H9 (cell line): Measurements from ENCODE around the gene COX17. TPM values are rescaled to one million over a fixed set of nuclear protein-coding genes. Genes with fewer than 3 reads are reported as not detected.

Experiments used
- DNase-seq: peaks from one replicate; pipeline ENCODE4 v3.0.0-alpha.2; 2017
- H2AFZ ChIP-seq: one replicate; pipeline ENCODE4 v1.6.1; 2013; ENCODE audit warnings: mild to moderate bottlenecking, low read length, control low read depth, moderate library complexity
- H2AK5ac ChIP-seq: 2 replicates; pipeline ENCODE4 v1.6.1; 2013; ENCODE audit warnings: low read length, control low read depth, mixed read lengths; ENCODE audit not compliant: insufficient read length
- H2BK120ac ChIP-seq: one replicate; pipeline ENCODE4 v1.6.1; 2013; ENCODE audit warnings: low read depth, mild to moderate bottlenecking, low read length, control low read depth, inconsistent platforms; ENCODE audit not compliant: poor library complexity, severe bottlenecking
- H2BK12ac ChIP-seq: 2 replicates; pipeline ENCODE4 v1.6.1; 2013; ENCODE audit warnings: low read length, control low read depth, mixed read lengths, low read depth; ENCODE audit not compliant: insufficient read length
- H2BK15ac ChIP-seq: 2 replicates; pipeline ENCODE4 v1.6.1; 2013; ENCODE audit warnings: low read depth, low read length, control low read depth
- H2BK20ac ChIP-seq: one replicate; pipeline ENCODE4 v1.6.1; 2013; ENCODE audit warnings: low read depth, mild to moderate bottlenecking, low read length, control low read depth, inconsistent platforms; ENCODE audit not compliant: poor library complexity, severe bottlenecking
- H2BK5ac ChIP-seq: 2 replicates; pipeline ENCODE4 v1.6.1; 2013; ENCODE audit warnings: low read length, control low read depth, mixed read lengths; ENCODE audit not compliant: insufficient read length
- H3K14ac ChIP-seq: 2 replicates; pipeline ENCODE4 v1.6.1; 2013; ENCODE audit warnings: low read length, control low read depth; ENCODE audit not compliant: insufficient read depth
- H3K18ac ChIP-seq: 2 replicates; pipeline ENCODE4 v1.6.1; 2013; ENCODE audit warnings: low read depth, mild to moderate bottlenecking, mixed read lengths, low read length, control low read depth; ENCODE audit not compliant: insufficient read length
- H3K23ac ChIP-seq: 2 replicates; pipeline ENCODE4 v1.6.1; 2013; ENCODE audit warnings: low read length, control low read depth, mixed read lengths, low read depth; ENCODE audit not compliant: insufficient read length
- H3K23me2 ChIP-seq: 2 replicates; pipeline ENCODE4 v1.6.1; 2013; ENCODE audit warnings: low read depth, mild to moderate bottlenecking, mixed read lengths, low read length, control low read depth; ENCODE audit not compliant: insufficient read length, poor library complexity, severe bottlenecking
- H3K27ac ChIP-seq: 2 replicates; pipeline ENCODE4 v1.5.1; 2013; ENCODE audit warnings: low read length, control low read depth, mixed read lengths, low read depth; ENCODE audit not compliant: insufficient read length
- H3K27me3 ChIP-seq: 2 replicates; pipeline ENCODE4 v1.6.1; 2013; ENCODE audit warnings: low read length, control low read depth, inconsistent platforms; ENCODE audit not compliant: insufficient read depth
- H3K4ac ChIP-seq: 2 replicates; pipeline ENCODE4 v1.6.1; 2013; ENCODE audit warnings: low read depth, mild to moderate bottlenecking, control low read depth, inconsistent platforms, low read length, moderate library complexity
- H3K4me1 ChIP-seq: 2 replicates; pipeline ENCODE4 v1.6.1; 2013; ENCODE audit warnings: low read length, control low read depth, inconsistent platforms; ENCODE audit not compliant: insufficient read depth
- H3K4me2 ChIP-seq: 2 replicates; pipeline ENCODE4 v1.6.1; 2013; ENCODE audit warnings: low read length, control low read depth, mixed read lengths; ENCODE audit not compliant: insufficient read length, insufficient read depth
- H3K56ac ChIP-seq: 2 replicates; pipeline ENCODE4 v1.6.1; 2013; ENCODE audit warnings: low read depth, mild to moderate bottlenecking, mixed read lengths, low read length, control low read depth; ENCODE audit not compliant: insufficient read length
- H3K79me1 ChIP-seq: 2 replicates; pipeline ENCODE4 v1.6.1; 2013; ENCODE audit warnings: low read depth, mild to moderate bottlenecking, moderate library complexity, low read length, control low read depth, inconsistent platforms; ENCODE audit not compliant: insufficient read depth, poor library complexity, severe bottlenecking
- H3K79me2 ChIP-seq: 2 replicates; pipeline ENCODE4 v1.6.1; 2013; ENCODE audit warnings: low read length, control low read depth, inconsistent platforms; ENCODE audit not compliant: insufficient read depth
- H3K9ac ChIP-seq: 2 replicates; pipeline ENCODE4 v1.6.1; 2013; ENCODE audit warnings: low read length, control low read depth, mixed read lengths; ENCODE audit not compliant: insufficient read length; ENCODE audit errors: extremely low read depth
- H3K9me3 ChIP-seq: one replicate; pipeline ENCODE4 v1.6.1; 2013; ENCODE audit warnings: low read depth, low read length, inconsistent platforms; ENCODE audit not compliant: control insufficient read depth
- H3T11ph ChIP-seq: one replicate; pipeline ENCODE4 v1.6.1; 2013; ENCODE audit warnings: mild to moderate bottlenecking, low read length, control low read depth, inconsistent platforms
- H4K20me1 ChIP-seq: one replicate; pipeline ENCODE4 v1.6.1; 2013; ENCODE audit not compliant: control insufficient read depth, insufficient read length, insufficient read depth
- H4K5ac ChIP-seq: 2 replicates; pipeline ENCODE4 v1.6.1; 2013; ENCODE audit warnings: low read depth, mild to moderate bottlenecking, mixed read lengths, low read length, control low read depth; ENCODE audit not compliant: insufficient read length
- H4K8ac ChIP-seq: replicated peaks from 2 replicates; pipeline ENCODE4 v1.6.1; 2013; ENCODE audit warnings: low read length, control low read depth, mixed read lengths, low read depth; ENCODE audit not compliant: insufficient read length
- H4K91ac ChIP-seq: 2 replicates; pipeline ENCODE4 v1.6.1; 2013; ENCODE audit warnings: low read depth, mild to moderate bottlenecking, moderate library complexity, mixed read lengths, low read length, control low read depth; ENCODE audit not compliant: insufficient read length
- H3K27ac Mint-ChIP-seq, 3 experiments: 2 replicates in 2 of 3; 3 replicates in 1 of 3; pipeline ENCODE4 v1.8.0; 2020 to 2021; ENCODE audit warnings: mixed read lengths in 3 of 3, mild to moderate bottlenecking in 1 of 3, moderate library complexity in 1 of 3
- H3K27me3 Mint-ChIP-seq: 2 replicates; pipeline ENCODE4 v1.8.0; 2021; ENCODE audit warnings: low read depth, mild to moderate bottlenecking, moderate library complexity, mixed read lengths
- H3K36me3 Mint-ChIP-seq, 3 experiments: 2 replicates in 2 of 3; 3 replicates in 1 of 3; pipeline ENCODE4 v1.8.0; 2020 to 2021; ENCODE audit warnings: low read depth in 3 of 3, mixed read lengths in 3 of 3; ENCODE audit not compliant: insufficient read depth in 1 of 3
- H3K4me1 Mint-ChIP-seq, 2 experiments: 2 replicates each; pipeline ENCODE4 v1.8.0; 2020; ENCODE audit warnings: mixed read lengths in 2 of 2
- H3K4me3 Mint-ChIP-seq, 2 experiments: 2 replicates in 1 of 2; 3 replicates in 1 of 2; pipeline ENCODE4 v1.8.0; 2020 to 2021; ENCODE audit warnings: mild to moderate bottlenecking in 2 of 2, mixed read lengths in 2 of 2, moderate library complexity in 1 of 2
- H3K9me3 Mint-ChIP-seq, 2 experiments: 2 replicates in 1 of 2; 3 replicates in 1 of 2; pipeline ENCODE4 v1.8.0; 2020; ENCODE audit warnings: mild to moderate bottlenecking in 2 of 2, mixed read lengths in 2 of 2, moderate library complexity in 1 of 2
- CTCF ChIP-seq: fragments of 200-600 bp; sonication (generic); conservative IDR thresholded peaks from 3 replicates; pipeline ENCODE4 v1.8.0; 2021; ENCODE audit warnings: antibody characterized with exemption, mild to moderate bottlenecking
- WGBS: extraction: QIAGEN DNeasy Blood & Tissue Kit; methylation state at CpG from one replicate; pipeline ENCODE4 v1.1.7; 2013; ENCODE audit warnings: missing lambda C conversion rate, low lambda C conversion rate, mixed read lengths; ENCODE audit not compliant: insufficient read length; ENCODE audit errors: extremely low coverage; 5-methylcytosine and 5-hydroxymethylcytosine counted together
- total RNA-seq: library from RNA; stranded (reverse); gene quantifications from 2 replicates; pipeline ENCODE4 v1.2.1, GENCODE V29; 2021

Gene COX17
- total RNA-seq, 1 experiment from 2014 or later: 47.0 TPM

GRCh38 chr3:119683421-119683820 is 6.2 kb upstream of the COX17 start:
- no peak overlapping the region for H2BK120ac ChIP-seq
- no peaks in the 10 kb centered on the region; the same call in 1 of the 2 replicates for H3K27me3 Mint-ChIP-seq
- no peaks in the 10 kb centered on the region for H3K23me2 ChIP-seq
- H3K4me3 Mint-ChIP-seq: no peak overlapping the region
- H2BK15ac ChIP-seq: no peak overlapping the region
- no peak for DNase-seq
- peaks cover 10 to 15% of the 10 kb centered on the region in 2 experiments for H3K9me3 Mint-ChIP-seq
- H3K36me3 Mint-ChIP-seq: peaks cover 5 to 14% (median 10%) of the 10 kb centered on the region in 3 experiments; a peak in 4 of 7 replicates
- no peak overlapping the region for H4K8ac ChIP-seq
- no peak overlapping the region for H3K56ac ChIP-seq
- H3K27ac ChIP-seq: no peak overlapping the region
- no peaks in the 10 kb centered on the region for H3K79me1 ChIP-seq
- H4K5ac ChIP-seq: no peak overlapping the region
- no peaks in the 10 kb centered on the region for H4K20me1 ChIP-seq
- H2BK5ac ChIP-seq: no peak overlapping the region
- no peak overlapping the region for H2BK12ac ChIP-seq
- no peaks in the 10 kb centered on the region for H3K27me3 ChIP-seq
- H3K9ac ChIP-seq: no peak overlapping the region
- no peak overlapping the region for H2BK20ac ChIP-seq
- no peak overlapping the region for H3K4ac ChIP-seq
- no peak overlapping the region for H3K14ac ChIP-seq
- no peak overlapping the region for H3K27ac Mint-ChIP-seq
- no CpG with 5 or more reads among the region's 1 CpG for WGBS
- no peaks in the 10 kb centered on the region for H3K79me2 ChIP-seq
- H3K4me2 ChIP-seq: no peak overlapping the region
- no peaks in the 10 kb centered on the region for H3K4me1 ChIP-seq
- H3T11ph ChIP-seq: no peak overlapping the region
- H3K4me1 Mint-ChIP-seq: peaks cover 3 to 4% of the 10 kb centered on the region in 2 experiments; a peak in 3 of 4 replicates
- H2AK5ac ChIP-seq: no peak overlapping the region
- H3K23ac ChIP-seq: no peak overlapping the region
- no peak overlapping the region for H2AFZ ChIP-seq
- H3K18ac ChIP-seq: no peak overlapping the region
- H3K9me3 ChIP-seq: no peaks in the 10 kb centered on the region
- H4K91ac ChIP-seq: no peak overlapping the region
- TF ChIP-seq CTCF: no peak
